Testis (tissue), 2 donors: ENCODE results near the gene EHBP1L1.

ENCODE experiments used
- CTCF ChIP-seq, 3 experiments: fragments of 450-650 bp in 2 of 3; fragments of 200-600 bp in 1 of 3; sonication (generic) in 1 of 3; IDR thresholded peaks; one replicate each; pipeline ENCODE4 v1.5.1; 2016 to 2019; ENCODE audit warnings: antibody characterized with exemption in 3 of 3, mild to moderate bottlenecking in 2 of 3, moderate library complexity in 1 of 3
- POLR2A ChIP-seq: fragments of 450-650 bp; IDR thresholded peaks from one replicate; pipeline ENCODE4 v1.6.1; 2017; ENCODE audit warnings: antibody characterized with exemption, mild to moderate bottlenecking, moderate library complexity

DNA sequence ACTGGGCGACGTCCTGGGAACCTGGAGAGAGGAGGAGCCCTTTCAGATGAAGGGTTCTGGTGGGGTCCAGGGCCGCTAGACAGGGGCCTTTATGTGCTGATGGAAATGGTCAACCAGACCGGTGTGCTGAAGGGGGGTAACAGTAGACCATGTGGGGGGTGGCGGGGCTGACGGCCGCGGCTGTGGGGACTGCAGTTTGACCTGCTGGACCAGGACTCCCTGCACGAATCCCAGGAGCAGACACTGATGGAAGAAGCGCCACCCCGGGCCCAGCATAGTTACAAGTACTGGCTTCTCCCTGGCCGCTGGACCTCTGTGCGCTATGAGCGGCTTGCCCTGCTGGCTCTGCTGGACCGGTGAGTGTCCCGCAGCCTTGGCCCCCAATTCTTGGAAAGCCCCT, 46.2 kb downstream of the EHBP1L1 start:
- TF ChIP-seq CTCF (IDR thresholded peaks at IDR 0.05) (no peak), POLR2A (no peak)
